GM12878 (cell line): ENCODE data around the gene BCL2. TPM values are rescaled to one million over a fixed set of nuclear protein-coding genes. Genes with fewer than 3 reads are reported as not detected.
A peak's percentile ranks its signal among the peaks of the same experiment; 100 is the strongest.

ENCODE experiments used
- BRCA1 ChIP-seq: IDR thresholded peaks from 2 replicates; pipeline ENCODE4 v1.6.1; 2011; ENCODE audit warnings: low read depth, low read length, improper control_type of control experiment
- CHD1 ChIP-seq: IDR thresholded peaks from 2 replicates; pipeline ENCODE4 v1.6.1; 2012; ENCODE audit warnings: low read depth, low read length, improper control_type of control experiment
- EGR1 ChIP-seq, 2 experiments: IDR thresholded peaks; 1 replicate in 1 of 2; 2 replicates in 1 of 2; pipeline ENCODE4 v1.6.1; 2011 to 2012; ENCODE audit warnings: low read depth in 2 of 2, low read length in 2 of 2, borderline replicate concordance in 1 of 2, mild to moderate bottlenecking in 1 of 2, moderate library complexity in 1 of 2
- HCFC1 ChIP-seq: fragments of 150-350 bp; IDR thresholded peaks from 2 replicates; pipeline ENCODE4 v1.6.1; 2014; ENCODE audit warnings: low read length
- HDAC2 ChIP-seq: fragments of 200-600 bp; sonication (generic); IDR thresholded peaks from 2 replicates; pipeline ENCODE4 v1.6.1; 2017
- HDGF ChIP-seq: fragments of 450-650 bp; IDR thresholded peaks from 2 replicates; pipeline ENCODE4 v1.6.1; 2016; ENCODE audit warnings: antibody characterized with exemption
- IRF4 ChIP-seq: IDR thresholded peaks from 2 replicates; pipeline ENCODE4 v1.6.1; 2011; ENCODE audit warnings: low read depth, low read length
- MXI1 ChIP-seq: fragments of 150-350 bp; IDR thresholded peaks from 2 replicates; pipeline ENCODE4 v1.6.1; 2011; ENCODE audit warnings: low read depth, mild to moderate bottlenecking, inconsistent platforms, low read length, improper control_type of control experiment
- MYB ChIP-seq: fragments of 150-350 bp; IDR thresholded peaks from 2 replicates; pipeline ENCODE4 v1.6.1; 2014; ENCODE audit warnings: mild to moderate bottlenecking, low read depth, low read length, borderline replicate concordance
- MYC ChIP-seq: IDR thresholded peaks from 2 replicates; pipeline ENCODE4 v1.6.1; 2011; ENCODE audit warnings: mild to moderate bottlenecking, low read length, moderate library complexity, inconsistent platforms; ENCODE audit not compliant: insufficient read depth, insufficient replicate concordance, insufficient read length, severe bottlenecking
- NR2C2 ChIP-seq: IDR thresholded peaks from 2 replicates; pipeline ENCODE4 v1.6.1; 2011; ENCODE audit warnings: borderline replicate concordance, low read depth; ENCODE audit not compliant: control insufficient read depth, insufficient read length
- POLR2AphosphoS5 ChIP-seq: IDR thresholded peaks from 2 replicates; pipeline ENCODE4 v1.6.1; 2011; ENCODE audit warnings: mild to moderate bottlenecking, low read length, inconsistent platforms
- POU2F2 ChIP-seq: IDR thresholded peaks from 3 replicates; pipeline ENCODE4 v1.6.1; 2011; ENCODE audit warnings: low read depth, mild to moderate bottlenecking, low read length, borderline replicate concordance
- RUNX3 ChIP-seq: IDR thresholded peaks from 2 replicates; pipeline ENCODE4 v1.6.1; 2012; ENCODE audit warnings: low read length, inconsistent platforms
- SIX5 ChIP-seq: IDR thresholded peaks from 2 replicates; pipeline ENCODE4 v1.6.1; 2011; ENCODE audit warnings: mild to moderate bottlenecking, low read depth, low read length, moderate library complexity; ENCODE audit not compliant: severe bottlenecking
- SMAD5 ChIP-seq: IDR thresholded peaks from 2 replicates; pipeline ENCODE4 v1.6.1; 2016; ENCODE audit warnings: antibody characterized with exemption, low read depth
- SMARCA5 ChIP-seq: fragments of 450-650 bp; IDR thresholded peaks from 2 replicates; pipeline ENCODE4 v1.6.1; 2017; ENCODE audit warnings: mild to moderate bottlenecking
- TAF1 ChIP-seq: IDR thresholded peaks from 2 replicates; pipeline ENCODE4 v1.6.1; 2011; ENCODE audit warnings: mild to moderate bottlenecking, low read depth, low read length, borderline replicate concordance
- USF2 ChIP-seq: IDR thresholded peaks from 2 replicates; pipeline ENCODE4 v1.6.1; 2011; ENCODE audit warnings: low read depth, low read length, improper control_type of control experiment, borderline replicate concordance
- YY1 ChIP-seq: IDR thresholded peaks from 2 replicates; pipeline ENCODE4 v1.6.1; 2011; ENCODE audit warnings: low read depth, mild to moderate bottlenecking, low read length
- ZNF687 ChIP-seq: fragments of 450-650 bp; IDR thresholded peaks from 2 replicates; pipeline ENCODE4 v1.6.1; 2017; ENCODE audit warnings: mild to moderate bottlenecking, moderate library complexity
- ZSCAN29 ChIP-seq: fragments of 450-650 bp; IDR thresholded peaks from 2 replicates; pipeline ENCODE4 v1.6.1; 2017; ENCODE audit warnings: mild to moderate bottlenecking, moderate library complexity
- ZZZ3 ChIP-seq: IDR thresholded peaks from 2 replicates; pipeline ENCODE4 v1.6.1; 2011; ENCODE audit warnings: low read depth; ENCODE audit not compliant: control insufficient read depth, insufficient read length
- polyA plus RNA-seq, 11 experiments: library from polyadenylated mRNA; depleted of rRNA in 4 of 11; unstranded in 6 of 11; stranded (reverse) in 5 of 11; fragments of >200 nt; fragmentation: Nextera tagmentation in 4 of 11; fragmentation: Illumina TruSeq in 1 of 11; extraction: Ambion mirVana in 4 of 11; extraction: Trizol in 1 of 11; gene quantifications; 1 replicate in 1 of 11; 2 replicates in 10 of 11; pipeline versions ENCODE4 v1.2.1 to v1.2.3, GENCODE V29; 2011 to 2016; ENCODE audit warnings: inconsistent platforms in 2 of 11, missing spikeins in 2 of 11, low read depth in 1 of 11
- total RNA-seq, 4 experiments: library from RNA; depleted of rRNA in 3 of 4; stranded (reverse); fragments of >200 nt in 3 of 4; fragmentation: Illumina TruSeq in 1 of 4; extraction: Trizol in 1 of 4; gene quantifications; 2 replicates each; pipeline versions ENCODE4 v1.2.1 to v1.2.3, GENCODE V29; 2013 to 2021
- TF ChIP-seq, protein P1 (sequence below): fragments of 450-650 bp; IDR thresholded peaks from 2 replicates; pipeline ENCODE4 v1.6.1; 2017; ENCODE audit warnings: borderline replicate concordance
- TF ChIP-seq, protein P2 (sequence below), 3 experiments: IDR thresholded peaks in 2 of 3; conservative IDR thresholded peaks in 1 of 3; 2 replicates each; pipeline ENCODE4 v1.5.1; 2011; ENCODE audit warnings: low read depth in 3 of 3, low read length in 3 of 3, mild to moderate bottlenecking in 3 of 3, control low read depth in 2 of 3, moderate library complexity in 2 of 3, inconsistent platforms in 1 of 3, mixed read lengths in 1 of 3; ENCODE audit not compliant: control insufficient read depth in 2 of 3, insufficient read depth in 1 of 3; ENCODE audit errors: extremely low read depth in 1 of 3

The BCL2 gene
- total and polyA plus RNA-seq, 10 of the 15 experiments (the other 5 are each of a cell fraction or from before 2014, with no cell fraction given), result 4.1 to 47.8 (median 19.3) TPM

- no peak for TF ChIP-seq BRCA1
- no peak for TF ChIP-seq MYB
- TF ChIP-seq CHD1, result no peak
- no peak for TF ChIP-seq ZZZ3
- peak; percentile 94 for TF ChIP-seq ZNF687
- TF ChIP-seq HCFC1, result no peak
- no peak for TF ChIP-seq SMAD5
- no peak for TF ChIP-seq HDAC2
- TF ChIP-seq TAF1, result no peak
- TF ChIP-seq, protein P1, sequence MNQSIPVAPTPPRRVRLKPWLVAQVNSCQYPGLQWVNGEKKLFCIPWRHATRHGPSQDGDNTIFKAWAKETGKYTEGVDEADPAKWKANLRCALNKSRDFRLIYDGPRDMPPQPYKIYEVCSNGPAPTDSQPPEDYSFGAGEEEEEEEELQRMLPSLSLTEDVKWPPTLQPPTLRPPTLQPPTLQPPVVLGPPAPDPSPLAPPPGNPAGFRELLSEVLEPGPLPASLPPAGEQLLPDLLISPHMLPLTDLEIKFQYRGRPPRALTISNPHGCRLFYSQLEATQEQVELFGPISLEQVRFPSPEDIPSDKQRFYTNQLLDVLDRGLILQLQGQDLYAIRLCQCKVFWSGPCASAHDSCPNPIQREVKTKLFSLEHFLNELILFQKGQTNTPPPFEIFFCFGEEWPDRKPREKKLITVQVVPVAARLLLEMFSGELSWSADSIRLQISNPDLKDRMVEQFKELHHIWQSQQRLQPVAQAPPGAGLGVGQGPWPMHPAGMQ, result no peak
- TF ChIP-seq SIX5, result no peak
- TF ChIP-seq IRF4, result no peak
- TF ChIP-seq, protein P2, sequence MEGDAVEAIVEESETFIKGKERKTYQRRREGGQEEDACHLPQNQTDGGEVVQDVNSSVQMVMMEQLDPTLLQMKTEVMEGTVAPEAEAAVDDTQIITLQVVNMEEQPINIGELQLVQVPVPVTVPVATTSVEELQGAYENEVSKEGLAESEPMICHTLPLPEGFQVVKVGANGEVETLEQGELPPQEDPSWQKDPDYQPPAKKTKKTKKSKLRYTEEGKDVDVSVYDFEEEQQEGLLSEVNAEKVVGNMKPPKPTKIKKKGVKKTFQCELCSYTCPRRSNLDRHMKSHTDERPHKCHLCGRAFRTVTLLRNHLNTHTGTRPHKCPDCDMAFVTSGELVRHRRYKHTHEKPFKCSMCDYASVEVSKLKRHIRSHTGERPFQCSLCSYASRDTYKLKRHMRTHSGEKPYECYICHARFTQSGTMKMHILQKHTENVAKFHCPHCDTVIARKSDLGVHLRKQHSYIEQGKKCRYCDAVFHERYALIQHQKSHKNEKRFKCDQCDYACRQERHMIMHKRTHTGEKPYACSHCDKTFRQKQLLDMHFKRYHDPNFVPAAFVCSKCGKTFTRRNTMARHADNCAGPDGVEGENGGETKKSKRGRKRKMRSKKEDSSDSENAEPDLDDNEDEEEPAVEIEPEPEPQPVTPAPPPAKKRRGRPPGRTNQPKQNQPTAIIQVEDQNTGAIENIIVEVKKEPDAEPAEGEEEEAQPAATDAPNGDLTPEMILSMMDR (IDR thresholded peaks at IDR 0.05 in 2 of 3, conservative IDR thresholded peaks at IDR 0.05 in 1 of 3; ENCODE audit: control insufficient read depth in 2 of 3, extremely low read depth in 1 of 3, insufficient read depth in 1 of 3, low read depth in 3 of 3, low read length in 3 of 3), result no peak
- no peak for TF ChIP-seq ZSCAN29
- TF ChIP-seq MYC, result no peak
- no peak for TF ChIP-seq SMARCA5
- TF ChIP-seq HDGF, result no peak
- TF ChIP-seq EGR1 (IDR thresholded peaks at IDR 0.05; ENCODE audit: borderline replicate concordance in 1 of 2, low read depth in 2 of 2, low read length in 2 of 2), result no peak
- peak; percentile 90 for TF ChIP-seq RUNX3
- TF ChIP-seq POU2F2, result no peak
- peak; percentile 36; the same call in 1 of the 2 replicates for TF ChIP-seq USF2
- TF ChIP-seq NR2C2, result no peak
- TF ChIP-seq YY1, result no peak
- peak; percentile 16; the same call in 1 of the 2 replicates for TF ChIP-seq MXI1
- TF ChIP-seq POLR2AphosphoS5, result no peak
Measured at GRCh38 chr18:63192885-63193349, 126.7 kb downstream of the BCL2 start (continued).
